Right lobe of liver (tissue), 4 donors: ENCODE data around the gene KLHL1.

ENCODE experiments used
- POLR2A ChIP-seq: fragments of 450-650 bp; IDR thresholded peaks from one replicate; pipeline ENCODE4 v1.6.1; 2017; ENCODE audit warnings: antibody characterized with exemption, mild to moderate bottlenecking
- TF ChIP-seq, protein P1 (sequence below), 4 donors: fragments of 200-600 bp in 3 of 4; fragments of 450-650 bp in 1 of 4; IDR thresholded peaks; one replicate each; pipeline versions ENCODE4 v1.5.1 to v1.8.0; 2016 to 2022; ENCODE audit warnings: antibody characterized with exemption in 4 of 4, mild to moderate bottlenecking in 2 of 4
- donor health status: DM: no; HTN: no; CAD: no.
- donor health status: DM: no; HTN: no; CAD: no.
- donor health status: DM: no; HTN: yes; CAD: no.

DNA sequence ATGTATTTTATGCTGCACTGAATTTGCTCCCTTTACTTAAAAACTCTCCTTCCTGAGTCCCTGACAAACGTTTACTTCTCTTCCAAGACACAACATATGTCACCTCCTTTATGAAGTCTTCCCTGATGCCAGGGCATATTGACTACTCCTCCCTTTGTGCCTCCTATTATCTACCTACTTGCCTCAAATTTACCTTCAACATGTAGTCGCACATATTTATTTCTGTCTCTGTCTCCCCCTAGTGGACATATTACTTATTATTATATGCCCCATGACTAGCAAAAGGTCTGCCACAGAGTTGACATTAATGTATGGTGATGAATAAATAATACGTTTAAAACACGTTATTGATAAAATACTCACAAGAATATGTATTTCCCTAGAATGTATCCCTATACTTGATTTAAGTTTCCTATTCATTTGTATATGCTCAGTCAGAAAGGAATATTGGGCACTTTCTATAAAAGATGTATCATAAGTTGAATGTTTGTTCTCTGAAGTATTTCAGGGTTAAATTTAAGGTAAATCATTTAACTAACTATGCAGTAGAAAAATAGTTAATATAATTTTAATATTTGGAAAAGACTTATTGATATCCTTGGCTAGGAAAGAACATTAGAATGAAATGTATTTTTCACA lies 250.9 kb downstream of the KLHL1 start:
- TF ChIP-seq, protein P1, sequence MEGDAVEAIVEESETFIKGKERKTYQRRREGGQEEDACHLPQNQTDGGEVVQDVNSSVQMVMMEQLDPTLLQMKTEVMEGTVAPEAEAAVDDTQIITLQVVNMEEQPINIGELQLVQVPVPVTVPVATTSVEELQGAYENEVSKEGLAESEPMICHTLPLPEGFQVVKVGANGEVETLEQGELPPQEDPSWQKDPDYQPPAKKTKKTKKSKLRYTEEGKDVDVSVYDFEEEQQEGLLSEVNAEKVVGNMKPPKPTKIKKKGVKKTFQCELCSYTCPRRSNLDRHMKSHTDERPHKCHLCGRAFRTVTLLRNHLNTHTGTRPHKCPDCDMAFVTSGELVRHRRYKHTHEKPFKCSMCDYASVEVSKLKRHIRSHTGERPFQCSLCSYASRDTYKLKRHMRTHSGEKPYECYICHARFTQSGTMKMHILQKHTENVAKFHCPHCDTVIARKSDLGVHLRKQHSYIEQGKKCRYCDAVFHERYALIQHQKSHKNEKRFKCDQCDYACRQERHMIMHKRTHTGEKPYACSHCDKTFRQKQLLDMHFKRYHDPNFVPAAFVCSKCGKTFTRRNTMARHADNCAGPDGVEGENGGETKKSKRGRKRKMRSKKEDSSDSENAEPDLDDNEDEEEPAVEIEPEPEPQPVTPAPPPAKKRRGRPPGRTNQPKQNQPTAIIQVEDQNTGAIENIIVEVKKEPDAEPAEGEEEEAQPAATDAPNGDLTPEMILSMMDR (IDR thresholded peaks at IDR 0.05), result peak; percentile 66 to 78 (median 74)
- TF ChIP-seq POLR2A, result no peak
